HepG2 (cell line): ENCODE results near the gene ABCA4. TPM values are rescaled to one million over a fixed set of nuclear protein-coding genes. Genes with fewer than 3 reads are reported as not detected.

Experiments
- BCL6 ChIP-seq: IDR thresholded peaks from 2 replicates; pipeline ENCODE4 v1.6.1; 2016; ENCODE audit warnings: missing genetic modification reagents, missing compliant biosample characterization
- BORCS8-MEF2B ChIP-seq: sonication (generic); formaldehyde crosslinking; IDR thresholded peaks from 2 replicates; pipeline ENCODE4 v1.8.0; 2022; ENCODE audit warnings: mild to moderate bottlenecking, missing genetic modification reagents
- DR1 ChIP-seq: sonication (generic); formaldehyde crosslinking; IDR thresholded peaks from 2 replicates; pipeline ENCODE4 v1.8.0; 2021; ENCODE audit warnings: mild to moderate bottlenecking, missing genetic modification reagents, inconsistent platforms
- HNF1A ChIP-seq, 2 experiments: sonication (generic) in 1 of 2; formaldehyde crosslinking in 1 of 2; IDR thresholded peaks; 2 replicates each; pipeline versions ENCODE4 v1.4.0 to v1.6.1; 2016 to 2020; ENCODE audit warnings: borderline replicate concordance in 1 of 2, low read depth in 1 of 2, mild to moderate bottlenecking in 1 of 2, missing genetic modification reagents in 1 of 2
- HNF1B ChIP-seq: sonication (generic); formaldehyde crosslinking; IDR thresholded peaks from 2 replicates; pipeline ENCODE4 v1.5.1; 2020; ENCODE audit warnings: mild to moderate bottlenecking, moderate library complexity, missing genetic modification reagents
- KLF16 ChIP-seq, 2 experiments: sonication (generic) in 1 of 2; formaldehyde crosslinking in 1 of 2; IDR thresholded peaks; 2 replicates each; pipeline versions ENCODE4 v1.6.1 to v1.8.0; 2016 to 2023; ENCODE audit warnings: missing genetic modification reagents in 2 of 2, missing compliant biosample characterization in 1 of 2
- MIER3 ChIP-seq: IDR thresholded peaks from 2 replicates; pipeline ENCODE4 v1.6.1; 2016; ENCODE audit warnings: missing compliant biosample characterization, borderline replicate concordance
- NR2F2 ChIP-seq: IDR thresholded peaks from 2 replicates; pipeline ENCODE4 v1.6.1; 2012; ENCODE audit warnings: low read depth, inconsistent platforms, borderline replicate concordance
- RARA ChIP-seq: IDR thresholded peaks from 2 replicates; pipeline ENCODE4 v1.6.1; 2016; ENCODE audit warnings: missing genetic modification reagents, missing compliant biosample characterization
- RXRB ChIP-seq: IDR thresholded peaks from 2 replicates; pipeline ENCODE4 v1.6.1; 2016; ENCODE audit warnings: borderline replicate concordance, missing genetic modification reagents, missing compliant biosample characterization
- SPEN ChIP-seq: sonication (generic); formaldehyde crosslinking; IDR thresholded peaks from 2 replicates; pipeline ENCODE4 v1.5.1; 2020; ENCODE audit warnings: low read depth, mild to moderate bottlenecking, missing genetic modification reagents
- SRSF9 ChIP-seq: fragments of 200-400 bp; formaldehyde crosslinking; IDR thresholded peaks from 2 replicates; pipeline ENCODE4 v1.6.1; 2018; ENCODE audit warnings: borderline replicate concordance, mild to moderate bottlenecking, low read depth, low read length; ENCODE audit not compliant: insufficient read depth, poor library complexity, severe bottlenecking
- TCF7 ChIP-seq: sonication (generic); IDR thresholded peaks from 2 replicates; pipeline ENCODE4 v1.6.1; 2016; ENCODE audit warnings: antibody characterized with exemption, low read depth
- THYN1 ChIP-seq: sonication (generic); formaldehyde crosslinking; IDR thresholded peaks from 2 replicates; pipeline ENCODE4 v1.8.1; 2023; ENCODE audit warnings: low read depth, mild to moderate bottlenecking, moderate library complexity, missing genetic modification reagents, borderline replicate concordance
- U2AF2 ChIP-seq: fragments of 200-400 bp; formaldehyde crosslinking; IDR thresholded peaks from 2 replicates; pipeline ENCODE4 v1.6.1; 2017; ENCODE audit warnings: low read depth, mild to moderate bottlenecking, low read length
- XRCC5 ChIP-seq: fragments of 200-400 bp; formaldehyde crosslinking; optimal IDR thresholded peaks from 2 replicates; pipeline ENCODE3; 2017; ENCODE audit warnings: mild to moderate bottlenecking, low read length
- ZNF382 ChIP-seq: sonication (generic); formaldehyde crosslinking; IDR thresholded peaks from 2 replicates; pipeline ENCODE4 v1.5.0; 2020; ENCODE audit warnings: missing genetic modification reagents, mild to moderate bottlenecking, borderline replicate concordance
- ZNF609 ChIP-seq: sonication (generic); formaldehyde crosslinking; IDR thresholded peaks from 2 replicates; pipeline ENCODE4 v1.4.0; 2020; ENCODE audit warnings: mild to moderate bottlenecking, missing genetic modification reagents, borderline replicate concordance
- ZNF772 ChIP-seq: sonication (generic); formaldehyde crosslinking; IDR thresholded peaks from 2 replicates; pipeline ENCODE4 v1.5.0; 2020; ENCODE audit warnings: mild to moderate bottlenecking, missing genetic modification reagents
- ZNF850 ChIP-seq: sonication (generic); formaldehyde crosslinking; conservative IDR thresholded peaks from 2 replicates; pipeline ENCODE4 v1.9.0; 2021; ENCODE audit warnings: mild to moderate bottlenecking, missing genetic modification reagents
- polyA plus RNA-seq, 8 experiments: library from polyadenylated mRNA; depleted of rRNA in 3 of 8; stranded (reverse) in 7 of 8; unstranded in 1 of 8; fragments of >200 nt; fragmentation: Illumina TruSeq in 4 of 8; extraction: Trizol in 4 of 8; gene quantifications; 2 replicates each; pipeline versions ENCODE4 v1.2.1 to v1.2.3, GENCODE V29; 2011 to 2016; ENCODE audit warnings: low read depth in 4 of 8, missing spikeins in 1 of 8, mixed read lengths in 1 of 8; ENCODE audit not compliant: insufficient read depth in 1 of 8
- total RNA-seq, 5 experiments: library from RNA; depleted of rRNA; stranded (reverse); fragments of >200 nt; fragmentation: Illumina TruSeq; extraction: Trizol; gene quantifications; 2 replicates each; pipeline ENCODE4 v1.2.3, GENCODE V29; 2016; ENCODE audit warnings: low read depth in 1 of 5

ABCA4 gene
- total and polyA plus RNA-seq, 2 of the 13 experiments (the other 11 are each of a cell fraction or from before 2014, with no cell fraction given), result 0.24 to 0.67 TPM

GRCh38 chr1:94079989-94080388, 41.0 kb downstream of the ABCA4 start (continued):
- TF ChIP-seq HNF1A (IDR thresholded peaks at IDR 0.05; ENCODE audit: low read depth) (no peak), HNF1A (CRISPR knock-in tag; IDR thresholded peaks at IDR 0.05; ENCODE audit: borderline replicate concordance) (no peak), U2AF2 (no peak), RXRB (CRISPR knock-in tag) (peak; percentile 61), SRSF9 (no peak), ZNF772 (CRISPR knock-in tag) (no peak), TCF7 (no peak), THYN1 (no peak), ZNF382 (no peak), DR1 (CRISPR knock-in tag) (no peak), RARA (peak; percentile 82), SPEN (no peak), XRCC5 (no peak), ZNF609 (no peak), BORCS8-MEF2B (CRISPR knock-in tag) (no peak), ZNF850 (CRISPR knock-in tag) (no peak), NR2F2 (no peak), KLF16 (CRISPR knock-in tag; IDR thresholded peaks at IDR 0.05) (no peak), BCL6 (no peak), HNF1B (CRISPR knock-in tag) (no peak), MIER3 (CRISPR knock-in tag) (no peak)
